ENCODE data around the gene OR56A5. TPM values are rescaled to one million over a fixed set of nuclear protein-coding genes. Genes with fewer than 3 reads are reported as not detected.
A peak's percentile ranks its signal among the peaks of the same experiment; 100 is the strongest.

The OR56A5 gene
- polyA plus RNA-seq, 1 experiment: not detected

DNA sequence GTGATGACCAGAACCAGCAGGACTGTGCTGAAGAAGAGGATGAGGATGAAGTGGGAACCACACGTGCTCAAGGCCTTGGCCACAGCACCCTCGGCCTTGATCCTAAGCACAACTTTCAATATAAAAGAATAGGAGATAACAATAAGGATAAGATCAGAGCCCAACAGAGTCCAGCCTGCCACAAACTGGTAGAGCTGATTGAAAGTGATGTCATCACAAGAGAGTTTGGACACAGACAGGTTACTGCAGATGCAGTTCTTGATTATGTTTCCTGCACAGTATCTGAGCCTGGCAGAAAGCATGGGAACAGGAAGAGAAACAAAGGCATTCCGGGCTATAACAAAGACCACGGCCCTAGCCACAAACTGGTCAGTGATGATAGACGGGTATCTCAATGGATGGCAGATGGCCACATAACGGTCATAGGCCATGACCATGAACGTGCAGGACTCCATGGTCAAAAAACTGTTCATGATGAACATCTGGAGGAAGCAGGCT, 34.0 kb upstream of the OR56A5 start:
- Histone ChIP-seq H3K27me3 (ENCODE audit: control insufficient read depth, insufficient read depth, low read length) (no peaks in the 10 kb centered on the region), H3K4me3 (ENCODE audit: low read depth, low read length) (no peak overlapping the region), H3K27ac (ENCODE audit: low read depth, low read length) (no peak overlapping the region), H3K9me3 (ENCODE audit: control insufficient read depth, insufficient read depth, low read length) (no peaks in the 10 kb centered on the region)
- no peak for TF ChIP-seq CTCF (IDR thresholded peaks at IDR 0.05; ENCODE audit: low read depth, low read length)
- no peak for DNase-seq (ENCODE audit: low read depth, low spot score)
- POLR2A ChIA-PET: no interaction called here
- CTCF ChIA-PET: no interaction called here

DNA sequence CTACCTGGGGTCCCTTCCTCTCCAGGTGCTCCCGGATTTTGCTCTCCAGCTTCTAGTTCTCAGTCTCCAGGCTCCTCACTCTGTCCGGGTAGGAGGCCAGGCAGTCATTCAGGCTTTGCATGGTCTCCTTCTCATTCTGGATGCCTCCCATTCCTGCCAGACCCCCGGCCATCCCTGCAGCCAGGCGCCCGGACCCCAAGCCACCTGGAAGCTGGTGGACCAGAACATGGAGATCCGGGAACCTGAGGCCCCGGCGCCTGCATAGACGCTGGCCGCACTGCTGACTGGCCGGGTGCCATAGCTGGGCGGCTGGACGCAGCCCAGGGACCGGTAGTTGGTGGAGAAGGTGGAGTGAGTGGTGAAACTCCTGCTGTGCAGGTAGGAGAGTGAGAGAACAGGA, 26.5 kb upstream of the OR56A5 start:
- ChIA-PET CTCF (interaction anchor here (0.9 kb wide), 1 partner anchor 368 kb away, joined by 3 read pairs; no protein-coding TSS in a partner anchor), POLR2A (no interaction called here)
- no peak for TF ChIP-seq CTCF (IDR thresholded peaks at IDR 0.05; ENCODE audit: low read depth, low read length)
- Histone ChIP-seq H3K27me3 (ENCODE audit: control insufficient read depth, insufficient read depth, low read length) (no peaks in the 10 kb centered on the region), H3K4me3 (ENCODE audit: low read depth, low read length) (no peak overlapping the region), H3K27ac (ENCODE audit: low read depth, low read length) (no peak overlapping the region), H3K9me3 (ENCODE audit: control insufficient read depth, insufficient read depth, low read length) (peaks cover 6% of the 10 kb centered on the region)
- DNase-seq (ENCODE audit: low read depth, low spot score): no peak

GRCh38 chr11:5992604-5993251, 24.4 kb upstream of the OR56A5 start:
- peaks cover 6% of the 10 kb centered on the region for H3K9me3 ChIP-seq (ENCODE audit: control insufficient read depth, insufficient read depth, low read length)
- CTCF ChIA-PET: interaction anchor here (0.6 to 4.5 kb wide), 7 partner anchors 17 to 704 kb away, joined by 3 to 30 read pairs (median 3); no protein-coding TSS in a partner anchor
- no peak overlapping the region for H3K27ac ChIP-seq (ENCODE audit: low read depth, low read length)
- POLR2A ChIA-PET: interaction anchor here (1.0 kb wide), 1 partner anchor 370 kb away, joined by 3 read pairs; no protein-coding TSS in a partner anchor
- DNase-seq (ENCODE audit: low read depth, low spot score): no peak
- no peak overlapping the region for H3K4me3 ChIP-seq (ENCODE audit: low read depth, low read length)
- TF ChIP-seq CTCF (IDR thresholded peaks at IDR 0.05; ENCODE audit: low read depth, low read length): peak; percentile 48
- H3K27me3 ChIP-seq (ENCODE audit: control insufficient read depth, insufficient read depth, low read length): no peaks in the 10 kb centered on the region

- Histone ChIP-seq H3K27ac (ENCODE audit: low read depth, low read length) (no peak overlapping the region), H3K4me3 (ENCODE audit: low read depth, low read length) (no peak overlapping the region), H3K27me3 (ENCODE audit: control insufficient read depth, insufficient read depth, low read length) (no peaks in the 10 kb centered on the region), H3K9me3 (ENCODE audit: control insufficient read depth, insufficient read depth, low read length) (peaks cover 6% of the 10 kb centered on the region)
- TF ChIP-seq CTCF (IDR thresholded peaks at IDR 0.05; ENCODE audit: low read depth, low read length): no peak
- CTCF ChIA-PET: interaction anchor here (0.6 to 4.5 kb wide), 7 partner anchors 18 to 704 kb away, joined by 3 to 30 read pairs (median 3); no protein-coding TSS in a partner anchor
- POLR2A ChIA-PET: interaction anchor here (1.0 kb wide), 1 partner anchor 371 kb away, joined by 3 read pairs; no protein-coding TSS in a partner anchor
- DNase-seq (ENCODE audit: low read depth, low spot score): no peak
Measured at GRCh38 chr11:5992150-5992549, 23.9 kb upstream of the OR56A5 start.

DNA sequence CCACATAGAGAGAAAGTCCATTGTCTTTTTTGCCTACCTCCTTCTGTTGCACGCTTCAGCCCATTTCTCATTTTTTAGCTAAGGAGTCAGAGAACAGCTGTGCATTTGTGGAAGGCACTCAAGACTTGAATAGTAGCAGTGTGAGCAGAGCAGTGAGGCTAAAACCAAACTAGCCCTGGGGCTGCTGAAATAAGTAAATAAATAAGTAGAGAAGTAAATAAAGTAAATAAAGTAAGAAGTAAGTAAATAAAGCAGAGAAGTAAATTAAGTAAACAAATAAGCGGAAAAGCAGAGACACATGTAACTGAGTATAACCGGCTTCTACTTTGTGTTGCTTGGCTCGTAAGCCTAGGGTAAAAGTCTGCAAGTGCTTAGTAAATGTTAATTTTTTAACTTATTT, 20.9 kb upstream of the OR56A5 start:
- no peak for TF ChIP-seq CTCF (IDR thresholded peaks at IDR 0.05; ENCODE audit: low read depth, low read length)
- POLR2A ChIA-PET: no interaction called here
- Histone ChIP-seq H3K27me3 (ENCODE audit: control insufficient read depth, insufficient read depth, low read length) (no peaks in the 10 kb centered on the region), H3K27ac (ENCODE audit: low read depth, low read length) (no peak overlapping the region), H3K9me3 (ENCODE audit: control insufficient read depth, insufficient read depth, low read length) (peaks cover 2% of the 10 kb centered on the region; the same call in 1 of the 2 replicates), H3K4me3 (ENCODE audit: low read depth, low read length) (no peak overlapping the region)
- CTCF ChIA-PET: interaction anchor here (4.5 kb wide), 1 partner anchor 374 kb away, joined by 30 read pairs; no protein-coding TSS in a partner anchor
- DNase-seq (ENCODE audit: low read depth, low spot score): no peak

All from AG04450 (cell line).